Measurements from ENCODE around the gene TTC24.

The TTC24 gene

GRCh38 chr1:156574039-156574633 lies 5.4 kb upstream of the TTC24 start:
- DNase-seq (ENCODE audit: low read depth) = no peak
- H3K4me3 ChIP-seq (ENCODE audit: low read depth, low read length) = no peak overlapping the region
- no peak for TF ChIP-seq CTCF (conservative IDR thresholded peaks at IDR 0.05; ENCODE audit: low read depth, low read length)

GRCh38 chr1:156577550-156577949 lies 2.0 kb upstream of the TTC24 start:
- TF ChIP-seq CTCF (conservative IDR thresholded peaks at IDR 0.05; ENCODE audit: low read depth, low read length) = no peak
- DNase-seq (ENCODE audit: low read depth) = no peak
- no peak overlapping the region for H3K4me3 ChIP-seq (ENCODE audit: low read depth, low read length)

- no peak overlapping the region for H3K4me3 ChIP-seq (ENCODE audit: low read depth, low read length)
- DNase-seq (ENCODE audit: low read depth) = no peak
- no peak for TF ChIP-seq CTCF (conservative IDR thresholded peaks at IDR 0.05; ENCODE audit: low read depth, low read length)
These were observed 1.5 kb upstream of the TTC24 start for GRCh38 chr1:156578055-156578454.

- no peak overlapping the region for H3K4me3 ChIP-seq (ENCODE audit: low read depth, low read length)
- DNase-seq (ENCODE audit: low read depth) = no peak
- TF ChIP-seq CTCF (conservative IDR thresholded peaks at IDR 0.05; ENCODE audit: low read depth, low read length) = no peak
These were observed 2.3 kb downstream of the TTC24 start for GRCh38 chr1:156581661-156582387.

GRCh38 chr1:156582388-156583017 lies 3.0 kb downstream of the TTC24 start:
- DNase-seq (ENCODE audit: low read depth) = no peak
- TF ChIP-seq CTCF (conservative IDR thresholded peaks at IDR 0.05; ENCODE audit: low read depth, low read length) = no peak
- H3K4me3 ChIP-seq (ENCODE audit: low read depth, low read length) = no peak overlapping the region

- no peak overlapping the region for H3K4me3 ChIP-seq (ENCODE audit: low read depth, low read length)
- TF ChIP-seq CTCF (conservative IDR thresholded peaks at IDR 0.05; ENCODE audit: low read depth, low read length) = peak; percentile 96
- peak; percentile 95 for DNase-seq (ENCODE audit: low read depth)
These were observed 4.5 kb downstream of the TTC24 start for GRCh38 chr1:156583821-156584622.

Measured in choroid plexus epithelial cell (primary cell).